Stimulated activated CD8-positive, alpha-beta memory T cell treated with anti-CD3 and anti-CD28 coated beads, Interleukin-2, amount 100 ng/mL, for 1 hour (primary cell): ENCODE results near the gene ACMSD.

ENCODE experiments used
- DNase-seq, 2 donors: peaks; one replicate each; pipeline ENCODE4 v3.0.0-alpha.2; 2020; ENCODE audit warnings: low read depth in 2 of 2

The ACMSD gene

GRCh38 chr2:134949981-134950708, 111.7 kb downstream of the ACMSD start:
- no peak for DNase-seq

- DNase-seq = no peak
These were observed 112.5 kb downstream of the ACMSD start for GRCh38 chr2:134950886-134951285.
